H1 (cell line): Measurements from ENCODE around the gene CERCAM. TPM values are rescaled to one million over a fixed set of nuclear protein-coding genes. Genes with fewer than 3 reads are reported as not detected.

Experiments used
- BCL11A ChIP-seq, 2 experiments: IDR thresholded peaks; one replicate each; pipeline ENCODE4 v1.6.1; 2011; ENCODE audit warnings: low read depth in 2 of 2, low read length in 2 of 2, mild to moderate bottlenecking in 2 of 2
- BRCA1 ChIP-seq: IDR thresholded peaks from 2 replicates; pipeline ENCODE4 v1.6.1; 2012; ENCODE audit warnings: low read depth, low read length, improper control_type of control experiment
- CHD1 ChIP-seq: IDR thresholded peaks from 2 replicates; pipeline ENCODE4 v1.6.1; 2012; ENCODE audit warnings: low read depth, low read length, improper control_type of control experiment
- CREB1 ChIP-seq: IDR thresholded peaks from 2 replicates; pipeline ENCODE4 v1.6.1; 2012; ENCODE audit warnings: inconsistent platforms
- POLR2AphosphoS5 ChIP-seq: IDR thresholded peaks from 2 replicates; pipeline ENCODE4 v1.6.1; 2011; ENCODE audit warnings: low read depth, low read length
- SIN3A ChIP-seq, 2 experiments: IDR thresholded peaks in 1 of 2; conservative IDR thresholded peaks in 1 of 2; 2 replicates each; pipeline ENCODE4 v1.6.1; 2011 to 2012; ENCODE audit warnings: low read length in 2 of 2, improper control_type of control experiment in 1 of 2, low read depth in 1 of 2, mild to moderate bottlenecking in 1 of 2
- TAF1 ChIP-seq: IDR thresholded peaks from 2 replicates; pipeline ENCODE4 v1.6.1; 2011; ENCODE audit warnings: mild to moderate bottlenecking, low read depth, low read length
- TEAD4 ChIP-seq: IDR thresholded peaks from 2 replicates; pipeline ENCODE4 v1.6.1; 2012; ENCODE audit warnings: low read depth, low read length, inconsistent platforms, mixed read lengths
- YY1 ChIP-seq: IDR thresholded peaks from 2 replicates; pipeline ENCODE4 v1.6.1; 2011; ENCODE audit warnings: low read depth, mild to moderate bottlenecking, low read length
- ZNF274 ChIP-seq: IDR thresholded peaks from 2 replicates; pipeline ENCODE4 v1.7.0; 2012; ENCODE audit warnings: low read length, borderline replicate concordance; ENCODE audit errors: extremely low read depth
- polyA plus RNA-seq, 7 experiments: library from polyadenylated mRNA; depleted of rRNA in 3 of 7; stranded (reverse) in 5 of 7; unstranded in 2 of 7; fragments of >200 nt in 5 of 7; fragments of 200-250 nt in 2 of 7; gene quantifications; 1 replicate in 5 of 7; 2 replicates in 1 of 7; 4 replicates in 1 of 7; pipeline versions ENCODE4 v1.2.1 to v1.2.3, GENCODE V29; 2011 to 2013; ENCODE audit warnings: missing spikeins in 2 of 7, mixed read lengths in 2 of 7
- total RNA-seq: library from RNA; stranded (reverse); fragmentation: NEBNext Ultra II Directional; extraction: Animal tissue kit (Norgen Biotek cat#: 25700); gene quantifications from 2 replicates; pipeline ENCODE4 v1.2.1, GENCODE V29; 2021
- TF ChIP-seq, protein P1 (sequence below): IDR thresholded peaks from 2 replicates; pipeline ENCODE4 v1.6.1; 2012; ENCODE audit warnings: inconsistent platforms

CERCAM gene
- total and polyA plus RNA-seq, 2 of the 8 experiments (the other 6 are each of a cell fraction or from before 2014, with no cell fraction given) = 3.1 to 5.2 TPM

DNA sequence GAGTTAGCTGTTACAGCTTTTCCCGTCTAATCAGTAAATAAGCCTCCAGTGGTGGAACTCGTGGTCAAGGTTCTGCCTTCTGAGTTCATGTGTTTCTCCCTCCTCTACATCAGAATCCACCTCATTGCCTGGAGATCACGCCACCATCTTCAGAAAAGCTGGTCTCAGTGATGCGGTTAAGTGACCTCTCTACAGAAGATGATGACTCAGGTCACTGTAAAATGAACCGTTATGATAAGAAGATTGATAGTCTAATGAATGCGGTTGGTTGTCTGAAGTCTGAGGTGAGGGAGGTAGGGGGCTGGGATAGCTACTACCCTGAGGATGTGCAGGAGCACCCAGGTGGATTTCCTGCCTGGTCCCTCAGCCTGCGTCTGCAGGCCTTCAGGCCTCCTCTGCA, 48.4 kb downstream of the CERCAM start (continued):
- TF ChIP-seq BCL11A (IDR thresholded peaks at IDR 0.05; ENCODE audit: low read depth in 2 of 2, low read length in 2 of 2) = no peak
- TF ChIP-seq TAF1 = no peak
- TF ChIP-seq SIN3A (conservative IDR thresholded peaks at IDR 0.05 in 1 of 2, IDR thresholded peaks at IDR 0.05 in 1 of 2; ENCODE audit: low read depth in 1 of 2, low read length in 2 of 2) = no peak
- no peak for TF ChIP-seq ZNF274
- TF ChIP-seq YY1 = no peak
- no peak for TF ChIP-seq CHD1
- TF ChIP-seq, protein P1, sequence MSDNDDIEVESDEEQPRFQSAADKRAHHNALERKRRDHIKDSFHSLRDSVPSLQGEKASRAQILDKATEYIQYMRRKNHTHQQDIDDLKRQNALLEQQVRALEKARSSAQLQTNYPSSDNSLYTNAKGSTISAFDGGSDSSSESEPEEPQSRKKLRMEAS = no peak
- no peak for TF ChIP-seq CREB1
- TF ChIP-seq POLR2AphosphoS5 = no peak
- TF ChIP-seq TEAD4 = no peak
- no peak for TF ChIP-seq BRCA1
